Measurements from ENCODE around the gene JARID2. TPM values are rescaled to one million over a fixed set of nuclear protein-coding genes. Genes with fewer than 3 reads are reported as not detected.

Gene JARID2
- total RNA-seq, 1 experiment from 2014 or later = 23.6 TPM

DNA sequence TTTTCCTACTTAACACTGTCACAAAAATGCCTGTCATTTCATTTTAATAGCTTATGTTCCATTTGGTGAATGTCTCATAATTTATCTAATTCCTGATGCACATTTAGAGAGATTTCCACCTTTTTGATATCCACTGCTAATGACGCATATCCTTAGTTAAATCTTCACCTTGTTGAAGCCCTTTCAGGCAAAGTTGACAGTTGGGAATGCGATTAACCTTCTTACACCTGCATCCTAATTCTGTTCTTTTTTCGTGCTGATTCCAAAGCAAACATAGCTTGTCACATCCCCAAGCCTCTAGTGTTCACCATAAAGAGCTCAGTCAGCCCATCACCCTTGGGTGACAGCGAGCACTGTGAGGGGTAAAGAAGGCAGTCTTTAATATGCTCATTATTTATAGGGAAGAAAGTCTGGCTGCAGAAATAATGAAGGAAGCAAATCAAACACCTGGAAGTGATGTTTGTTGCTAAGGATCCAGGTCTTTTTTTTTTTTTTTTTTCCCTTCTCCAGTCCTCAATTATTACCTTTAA, 211.3 kb downstream of the JARID2 start:
- CTCF ChIA-PET = interaction anchor here (1.0 kb wide), 1 partner anchor 16 kb away, joined by 3 read pairs; no protein-coding TSS in a partner anchor
- TF ChIP-seq SRF (IDR thresholded peaks at IDR 0.05; ENCODE audit: low read depth) (no peak), SIN3A (IDR thresholded peaks at IDR 0.05; ENCODE audit: low read depth) (no peak)
- H4K20me1 ChIP-seq (ENCODE audit: insufficient read depth) = 0 out of 2 replicates have a peak, but pooled peaks cover 3% of the 10 kb centered on the region
- H3K9me3 ChIP-seq (ENCODE audit: control insufficient read depth in 1 of 2, insufficient read depth in 1 of 2, low read depth in 1 of 2, low read length in 2 of 2) = no peaks in the 10 kb centered on the region
- H3K4me2 ChIP-seq (ENCODE audit: low read length) = no peak overlapping the region
- H3K27me3 ChIP-seq (ENCODE audit: insufficient read depth, low read length) = no peaks in the 10 kb centered on the region
- POLR2A ChIA-PET = no interaction called here
- RAD21 ChIA-PET (ENCODE audit: low non-redundant PET in 1 of 2, low total read pairs in 2 of 2, uncharacterized antibody in 2 of 2, unreplicated experiment in 2 of 2) = no interaction called here
- H3K9me2 ChIP-seq (ENCODE audit: insufficient read depth) = no peaks in the 10 kb centered on the region
- peaks cover 16 to 23% of the 10 kb centered on the region in 2 experiments for H3K4me1 ChIP-seq (ENCODE audit: control insufficient read depth in 1 of 2, insufficient read depth in 2 of 2, low read length in 2 of 2)
- ATAC-seq (no peak), DNase-seq (ENCODE audit: low read depth, low spot score) (no peak)
- H3K9ac ChIP-seq (ENCODE audit: low read length) = no peak overlapping the region
- H3K36me3 ChIP-seq (ENCODE audit: control insufficient read depth in 1 of 2, insufficient read depth in 2 of 2, low read length in 2 of 2) = no peaks in the 10 kb centered on the region
- no peak overlapping the region for H2AFZ ChIP-seq (ENCODE audit: low read depth, low read length, poor library complexity, severe bottlenecking)
- no TSS peak for BruUV-seq (replicated peaks)
- no peaks in the 10 kb centered on the region for H3K79me2 ChIP-seq (ENCODE audit: insufficient read depth, low read length)
- H3K4me3 ChIP-seq (replicated peaks in 1 of 2; ENCODE audit: low read depth in 1 of 2, low read length in 2 of 2) = no peak overlapping the region
- intact Hi-C loops (cut with micrococcal nuclease) = no loop called here
- H3K27ac ChIP-seq (ENCODE audit: low read depth, low read length) = no peak overlapping the region

DNA sequence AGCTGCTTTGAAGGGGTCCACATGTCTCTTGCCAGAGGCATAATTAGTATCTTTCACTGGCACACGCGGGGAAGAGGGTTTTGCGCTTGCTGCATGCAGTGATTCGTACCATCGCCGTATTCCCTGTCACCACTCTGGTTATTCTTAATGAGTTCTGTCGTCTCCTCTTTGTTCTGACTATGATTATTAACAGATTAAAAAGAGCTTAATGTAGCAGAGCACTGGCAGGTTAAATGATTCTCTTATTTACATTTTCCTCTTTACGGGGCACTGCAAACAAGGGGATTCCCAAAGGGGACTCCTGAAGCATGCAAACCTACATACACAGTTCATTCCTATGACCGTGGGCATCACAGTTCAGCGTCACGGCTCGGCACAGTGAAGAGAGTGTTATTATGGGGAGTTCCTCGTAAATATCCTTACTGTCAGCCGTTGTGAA, 212.2 kb downstream of the JARID2 start:
- CTCF ChIA-PET = no interaction called here
- no peak for ATAC-seq
- no peaks in the 10 kb centered on the region for H3K79me2 ChIP-seq (ENCODE audit: insufficient read depth, low read length)
- TF ChIP-seq, protein P1, sequence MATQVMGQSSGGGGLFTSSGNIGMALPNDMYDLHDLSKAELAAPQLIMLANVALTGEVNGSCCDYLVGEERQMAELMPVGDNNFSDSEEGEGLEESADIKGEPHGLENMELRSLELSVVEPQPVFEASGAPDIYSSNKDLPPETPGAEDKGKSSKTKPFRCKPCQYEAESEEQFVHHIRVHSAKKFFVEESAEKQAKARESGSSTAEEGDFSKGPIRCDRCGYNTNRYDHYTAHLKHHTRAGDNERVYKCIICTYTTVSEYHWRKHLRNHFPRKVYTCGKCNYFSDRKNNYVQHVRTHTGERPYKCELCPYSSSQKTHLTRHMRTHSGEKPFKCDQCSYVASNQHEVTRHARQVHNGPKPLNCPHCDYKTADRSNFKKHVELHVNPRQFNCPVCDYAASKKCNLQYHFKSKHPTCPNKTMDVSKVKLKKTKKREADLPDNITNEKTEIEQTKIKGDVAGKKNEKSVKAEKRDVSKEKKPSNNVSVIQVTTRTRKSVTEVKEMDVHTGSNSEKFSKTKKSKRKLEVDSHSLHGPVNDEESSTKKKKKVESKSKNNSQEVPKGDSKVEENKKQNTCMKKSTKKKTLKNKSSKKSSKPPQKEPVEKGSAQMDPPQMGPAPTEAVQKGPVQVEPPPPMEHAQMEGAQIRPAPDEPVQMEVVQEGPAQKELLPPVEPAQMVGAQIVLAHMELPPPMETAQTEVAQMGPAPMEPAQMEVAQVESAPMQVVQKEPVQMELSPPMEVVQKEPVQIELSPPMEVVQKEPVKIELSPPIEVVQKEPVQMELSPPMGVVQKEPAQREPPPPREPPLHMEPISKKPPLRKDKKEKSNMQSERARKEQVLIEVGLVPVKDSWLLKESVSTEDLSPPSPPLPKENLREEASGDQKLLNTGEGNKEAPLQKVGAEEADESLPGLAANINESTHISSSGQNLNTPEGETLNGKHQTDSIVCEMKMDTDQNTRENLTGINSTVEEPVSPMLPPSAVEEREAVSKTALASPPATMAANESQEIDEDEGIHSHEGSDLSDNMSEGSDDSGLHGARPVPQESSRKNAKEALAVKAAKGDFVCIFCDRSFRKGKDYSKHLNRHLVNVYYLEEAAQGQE (IDR thresholded peaks at IDR 0.05; ENCODE audit: low read depth) = no peak
- TF ChIP-seq ZFX (IDR thresholded peaks at IDR 0.05) (no peak), JUND (IDR thresholded peaks at IDR 0.05) (no peak), YY1 (IDR thresholded peaks at IDR 0.05; ENCODE audit: extremely low read depth, insufficient replicate concordance, low read depth, low read length) (no peak), EZH2 (IDR thresholded peaks at IDR 0.05) (no peak), ZNF274 (IDR thresholded peaks at IDR 0.05; ENCODE audit: low read depth, low read length) (no peak)
- TF ChIP-seq, protein P2, sequence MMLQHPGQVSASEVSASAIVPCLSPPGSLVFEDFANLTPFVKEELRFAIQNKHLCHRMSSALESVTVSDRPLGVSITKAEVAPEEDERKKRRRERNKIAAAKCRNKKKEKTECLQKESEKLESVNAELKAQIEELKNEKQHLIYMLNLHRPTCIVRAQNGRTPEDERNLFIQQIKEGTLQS (IDR thresholded peaks at IDR 0.05) = no peak
- TF ChIP-seq, protein P3, sequence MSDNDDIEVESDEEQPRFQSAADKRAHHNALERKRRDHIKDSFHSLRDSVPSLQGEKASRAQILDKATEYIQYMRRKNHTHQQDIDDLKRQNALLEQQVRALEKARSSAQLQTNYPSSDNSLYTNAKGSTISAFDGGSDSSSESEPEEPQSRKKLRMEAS (IDR thresholded peaks at IDR 0.05) = no peak
- TF ChIP-seq, protein P4, sequence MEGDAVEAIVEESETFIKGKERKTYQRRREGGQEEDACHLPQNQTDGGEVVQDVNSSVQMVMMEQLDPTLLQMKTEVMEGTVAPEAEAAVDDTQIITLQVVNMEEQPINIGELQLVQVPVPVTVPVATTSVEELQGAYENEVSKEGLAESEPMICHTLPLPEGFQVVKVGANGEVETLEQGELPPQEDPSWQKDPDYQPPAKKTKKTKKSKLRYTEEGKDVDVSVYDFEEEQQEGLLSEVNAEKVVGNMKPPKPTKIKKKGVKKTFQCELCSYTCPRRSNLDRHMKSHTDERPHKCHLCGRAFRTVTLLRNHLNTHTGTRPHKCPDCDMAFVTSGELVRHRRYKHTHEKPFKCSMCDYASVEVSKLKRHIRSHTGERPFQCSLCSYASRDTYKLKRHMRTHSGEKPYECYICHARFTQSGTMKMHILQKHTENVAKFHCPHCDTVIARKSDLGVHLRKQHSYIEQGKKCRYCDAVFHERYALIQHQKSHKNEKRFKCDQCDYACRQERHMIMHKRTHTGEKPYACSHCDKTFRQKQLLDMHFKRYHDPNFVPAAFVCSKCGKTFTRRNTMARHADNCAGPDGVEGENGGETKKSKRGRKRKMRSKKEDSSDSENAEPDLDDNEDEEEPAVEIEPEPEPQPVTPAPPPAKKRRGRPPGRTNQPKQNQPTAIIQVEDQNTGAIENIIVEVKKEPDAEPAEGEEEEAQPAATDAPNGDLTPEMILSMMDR (IDR thresholded peaks at IDR 0.05 in 2 of 3, conservative IDR thresholded peaks at IDR 0.05 in 1 of 3; ENCODE audit: borderline replicate concordance in 1 of 3, insufficient read depth in 1 of 3, low read depth in 2 of 3, low read length in 2 of 3) = no peak
- TF ChIP-seq, protein P5, sequence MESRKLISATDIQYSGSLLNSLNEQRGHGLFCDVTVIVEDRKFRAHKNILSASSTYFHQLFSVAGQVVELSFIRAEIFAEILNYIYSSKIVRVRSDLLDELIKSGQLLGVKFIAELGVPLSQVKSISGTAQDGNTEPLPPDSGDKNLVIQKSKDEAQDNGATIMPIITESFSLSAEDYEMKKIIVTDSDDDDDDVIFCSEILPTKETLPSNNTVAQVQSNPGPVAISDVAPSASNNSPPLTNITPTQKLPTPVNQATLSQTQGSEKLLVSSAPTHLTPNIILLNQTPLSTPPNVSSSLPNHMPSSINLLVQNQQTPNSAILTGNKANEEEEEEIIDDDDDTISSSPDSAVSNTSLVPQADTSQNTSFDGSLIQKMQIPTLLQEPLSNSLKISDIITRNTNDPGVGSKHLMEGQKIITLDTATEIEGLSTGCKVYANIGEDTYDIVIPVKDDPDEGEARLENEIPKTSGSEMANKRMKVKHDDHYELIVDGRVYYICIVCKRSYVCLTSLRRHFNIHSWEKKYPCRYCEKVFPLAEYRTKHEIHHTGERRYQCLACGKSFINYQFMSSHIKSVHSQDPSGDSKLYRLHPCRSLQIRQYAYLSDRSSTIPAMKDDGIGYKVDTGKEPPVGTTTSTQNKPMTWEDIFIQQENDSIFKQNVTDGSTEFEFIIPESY (IDR thresholded peaks at IDR 0.05; ENCODE audit: extremely low read depth, insufficient replicate concordance, low read length) = no peak

More for the DNA sequence above, 212.2 kb downstream of the JARID2 start:
- Histone ChIP-seq H3K4me2 (ENCODE audit: low read length) (no peak overlapping the region), H3K36me3 (ENCODE audit: control insufficient read depth in 1 of 2, insufficient read depth in 2 of 2, low read length in 2 of 2) (no peaks in the 10 kb centered on the region), H3K9ac (ENCODE audit: low read length) (no peak overlapping the region), H3K9me2 (ENCODE audit: insufficient read depth) (no peaks in the 10 kb centered on the region), H3K4me3 (replicated peaks in 1 of 2; ENCODE audit: low read depth in 1 of 2, low read length in 2 of 2) (no peak overlapping the region), H3K4me1 (ENCODE audit: control insufficient read depth in 1 of 2, insufficient read depth in 2 of 2, low read length in 2 of 2) (peaks cover 16 to 23% of the 10 kb centered on the region in 2 experiments), H4K20me1 (ENCODE audit: insufficient read depth) (0 out of 2 replicates have a peak, but pooled peaks cover 3% of the 10 kb centered on the region), H3K27me3 (ENCODE audit: insufficient read depth, low read length) (no peaks in the 10 kb centered on the region), H3K27ac (ENCODE audit: low read depth, low read length) (no peak overlapping the region), H3K9me3 (ENCODE audit: control insufficient read depth in 1 of 2, insufficient read depth in 1 of 2, low read depth in 1 of 2, low read length in 2 of 2) (no peaks in the 10 kb centered on the region), H2AFZ (ENCODE audit: low read depth, low read length, poor library complexity, severe bottlenecking) (no peak overlapping the region)
- no TSS peak for BruUV-seq (replicated peaks)
- intact Hi-C loops (cut with micrococcal nuclease) = no loop called here
- no peak for DNase-seq (ENCODE audit: low read depth, low spot score)
- RAD21 ChIA-PET (ENCODE audit: low non-redundant PET in 1 of 2, low total read pairs in 2 of 2, uncharacterized antibody in 2 of 2, unreplicated experiment in 2 of 2) = no interaction called here
- POLR2A ChIA-PET = no interaction called here
